ENCODE results near the gene IFITM5.
A peak's percentile ranks its signal among the peaks of the same experiment; 100 is the strongest.
"Not testable (repeated sequence)": the region's sequence is repeated elsewhere in the genome, so short reads cannot be mapped to it uniquely, and the experiment has no call there.

IFITM5 gene

GRCh38 chr11:282171-282570 is 17.2 kb downstream of the IFITM5 start:
- no peak for DNase-seq

GRCh38 chr11:281486-282161 is 17.7 kb downstream of the IFITM5 start:
- DNase-seq = no peak

GRCh38 chr11:280706-281485 is 18.4 kb downstream of the IFITM5 start:
- DNase-seq = no peak

- DNase-seq = no peak
Measured at GRCh38 chr11:279966-280705, 19.2 kb downstream of the IFITM5 start.

GRCh38 chr11:279040-279965 is 20.0 kb downstream of the IFITM5 start:
- DNase-seq = no peak

GRCh38 chr11:278001-278951 is 21.1 kb downstream of the IFITM5 start, which contains the start of gene NLRP6:
Gene NLRP6 (plus strand): TSS chr11:278407. CDS start chr11:278570, 163 bp downstream.
- no peak for DNase-seq

- DNase-seq = no peak
Measured at GRCh38 chr11:276219-276618, 23.1 kb downstream of the IFITM5 start.

- no peak for DNase-seq
Measured at GRCh38 chr11:272931-273198, 26.5 kb downstream of the IFITM5 start.

GRCh38 chr11:272195-272930 is 27.0 kb downstream of the IFITM5 start:
- DNase-seq = no peak

- no peak for DNase-seq
Measured at GRCh38 chr11:271319-271715, 28.0 kb downstream of the IFITM5 start.

GRCh38 chr11:270451-271318 is 28.6 kb downstream of the IFITM5 start:
- no peak for DNase-seq

- DNase-seq = no peak
Measured at GRCh38 chr11:269146-269890, 30.0 kb downstream of the IFITM5 start.

GRCh38 chr11:268716-269145 is 30.6 kb downstream of the IFITM5 start:
- DNase-seq = not testable (repeated sequence)

- DNase-seq = peak in 1 of 4 experiments; percentile 44
Measured at GRCh38 chr11:267491-267994, 31.8 kb downstream of the IFITM5 start.

- DNase-seq = no peak
Measured at GRCh38 chr11:266676-267439, 32.5 kb downstream of the IFITM5 start.

GRCh38 chr11:261624-262023 is 37.7 kb downstream of the IFITM5 start:
- DNase-seq = no peak

- no peak for DNase-seq
Measured at GRCh38 chr11:259413-259812, 39.9 kb downstream of the IFITM5 start.

Measured in activated CD4-positive, CD25-positive, alpha-beta regulatory T cell (primary cell).